ENCODE data around the gene P4HTM.
A peak's percentile ranks its signal among the peaks of the same experiment; 100 is the strongest.

The P4HTM gene
- long read RNA-seq, transcript P4HTM-205 (8 exons, 2,796 nt): minor isoform, 18 of 100 reads
- long read RNA-seq, transcript P4HTM-202 (9 exons, 2,127 nt): major isoform, 69 of 100 reads
- long read RNA-seq, partial matches to known transcripts: 6 of 100 reads
- long read RNA-seq, other reads (novel, unspliced or antisense): 5 of 100 reads

DNA sequence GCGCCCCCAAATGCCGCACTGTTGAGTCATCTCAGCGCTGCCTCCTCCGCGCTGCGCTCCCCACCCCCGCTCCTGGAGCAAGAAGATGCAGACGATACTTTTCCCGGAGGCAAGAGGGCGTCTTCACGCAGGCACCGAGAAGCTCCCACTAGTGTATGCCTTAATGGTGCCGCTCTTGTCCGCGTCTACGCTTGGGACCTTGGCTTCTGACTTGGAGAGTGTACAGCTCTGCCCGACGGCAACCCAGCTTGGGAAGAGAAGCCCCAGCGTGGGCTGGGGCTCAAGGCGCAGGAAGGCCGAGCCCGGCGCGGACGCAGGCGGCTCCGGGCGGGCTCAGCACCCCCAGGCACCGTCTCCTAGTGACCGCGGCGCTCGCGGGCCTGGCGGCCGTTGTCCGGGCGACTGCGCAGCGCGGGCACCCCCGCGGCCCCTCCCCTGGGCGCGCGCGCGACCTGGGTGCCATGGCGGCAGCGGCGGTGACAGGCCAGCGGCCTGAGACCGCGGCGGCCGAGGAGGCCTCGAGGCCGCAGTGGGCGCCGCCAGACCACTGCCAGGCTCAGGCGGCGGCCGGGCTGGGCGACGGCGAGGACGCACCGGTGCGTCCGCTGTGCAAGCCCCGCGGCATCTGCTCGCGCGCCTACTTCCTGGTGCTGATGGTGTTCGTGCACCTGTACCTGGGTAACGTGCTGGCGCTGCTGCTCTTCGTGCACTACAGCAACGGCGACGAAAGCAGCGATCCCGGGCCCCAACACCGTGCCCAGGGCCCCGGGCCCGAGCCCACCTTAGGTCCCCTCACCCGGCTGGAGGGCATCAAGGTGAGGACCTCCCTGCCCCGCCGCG is at the start of gene P4HTM:
TSS of gene P4HTM (plus strand) at position 446 of the 840 bp plus-strand sequence. CDS start at position 462, 16 bp downstream.
- TF ChIP-seq GABPA (IDR thresholded peaks at IDR 0.05; ENCODE audit: low read depth): no peak
- TF ChIP-seq CTCF (IDR thresholded peaks at IDR 0.05; ENCODE audit: insufficient read depth, low read length): no peak
- no peak for TF ChIP-seq SPI1 (IDR thresholded peaks at IDR 0.05; ENCODE audit: borderline replicate concordance, low read depth)
- TF ChIP-seq, protein P1, sequence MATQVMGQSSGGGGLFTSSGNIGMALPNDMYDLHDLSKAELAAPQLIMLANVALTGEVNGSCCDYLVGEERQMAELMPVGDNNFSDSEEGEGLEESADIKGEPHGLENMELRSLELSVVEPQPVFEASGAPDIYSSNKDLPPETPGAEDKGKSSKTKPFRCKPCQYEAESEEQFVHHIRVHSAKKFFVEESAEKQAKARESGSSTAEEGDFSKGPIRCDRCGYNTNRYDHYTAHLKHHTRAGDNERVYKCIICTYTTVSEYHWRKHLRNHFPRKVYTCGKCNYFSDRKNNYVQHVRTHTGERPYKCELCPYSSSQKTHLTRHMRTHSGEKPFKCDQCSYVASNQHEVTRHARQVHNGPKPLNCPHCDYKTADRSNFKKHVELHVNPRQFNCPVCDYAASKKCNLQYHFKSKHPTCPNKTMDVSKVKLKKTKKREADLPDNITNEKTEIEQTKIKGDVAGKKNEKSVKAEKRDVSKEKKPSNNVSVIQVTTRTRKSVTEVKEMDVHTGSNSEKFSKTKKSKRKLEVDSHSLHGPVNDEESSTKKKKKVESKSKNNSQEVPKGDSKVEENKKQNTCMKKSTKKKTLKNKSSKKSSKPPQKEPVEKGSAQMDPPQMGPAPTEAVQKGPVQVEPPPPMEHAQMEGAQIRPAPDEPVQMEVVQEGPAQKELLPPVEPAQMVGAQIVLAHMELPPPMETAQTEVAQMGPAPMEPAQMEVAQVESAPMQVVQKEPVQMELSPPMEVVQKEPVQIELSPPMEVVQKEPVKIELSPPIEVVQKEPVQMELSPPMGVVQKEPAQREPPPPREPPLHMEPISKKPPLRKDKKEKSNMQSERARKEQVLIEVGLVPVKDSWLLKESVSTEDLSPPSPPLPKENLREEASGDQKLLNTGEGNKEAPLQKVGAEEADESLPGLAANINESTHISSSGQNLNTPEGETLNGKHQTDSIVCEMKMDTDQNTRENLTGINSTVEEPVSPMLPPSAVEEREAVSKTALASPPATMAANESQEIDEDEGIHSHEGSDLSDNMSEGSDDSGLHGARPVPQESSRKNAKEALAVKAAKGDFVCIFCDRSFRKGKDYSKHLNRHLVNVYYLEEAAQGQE (IDR thresholded peaks at IDR 0.05; ENCODE audit: insufficient replicate concordance, low read depth): no peak
- peak; percentile 61 for TF ChIP-seq POLR2AphosphoS5 (IDR thresholded peaks at IDR 0.05; ENCODE audit: low read depth)
- peak; percentile 77 to 81 for DNase-seq (ENCODE audit: low read depth in 1 of 2, low spot score in 1 of 2)
- Histone ChIP-seq H3K4me3 (replicated peaks; ENCODE audit: insufficient read depth, low read length) (peak within 1 kb of the TSS; percentile 68), H3K27me3 (ENCODE audit: insufficient read depth, poor library complexity, severe bottlenecking) (no peaks in the 10 kb centered on the region), H3K27ac (replicated peaks) (peak within 1 kb of the TSS; percentile 74)

DNA sequence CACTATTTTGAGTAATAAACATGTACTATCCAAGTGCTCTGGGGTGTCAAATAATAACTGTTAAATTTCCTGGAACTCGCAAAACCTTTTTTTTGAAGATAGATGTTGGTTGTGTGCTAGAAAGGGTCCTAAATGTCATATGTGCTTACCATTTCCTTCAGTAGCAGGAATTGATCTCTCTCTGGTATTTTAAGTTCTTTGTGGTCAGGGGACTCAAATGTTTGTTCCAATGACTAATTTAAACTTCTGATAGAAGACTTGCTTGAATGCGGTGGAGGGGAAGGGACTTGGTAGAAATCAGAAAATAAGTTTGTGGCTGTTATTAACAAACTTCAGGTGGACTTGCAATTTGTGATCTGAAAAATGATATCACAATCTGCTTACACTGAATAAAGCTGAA is 44.6 kb upstream of the P4HTM start:
- H3K4me3 ChIP-seq (replicated peaks; ENCODE audit: insufficient read depth, low read length): no peak overlapping the region
- H3K27me3 ChIP-seq (ENCODE audit: insufficient read depth, poor library complexity, severe bottlenecking): no peaks in the 10 kb centered on the region
- TF ChIP-seq POLR2AphosphoS5 (IDR thresholded peaks at IDR 0.05; ENCODE audit: low read depth): no peak
- TF ChIP-seq, protein P1 (IDR thresholded peaks at IDR 0.05; ENCODE audit: insufficient replicate concordance, low read depth): no peak
- TF ChIP-seq GABPA (IDR thresholded peaks at IDR 0.05; ENCODE audit: low read depth): no peak
- no peak for TF ChIP-seq SPI1 (IDR thresholded peaks at IDR 0.05; ENCODE audit: borderline replicate concordance, low read depth)
- no peak for TF ChIP-seq CTCF (IDR thresholded peaks at IDR 0.05; ENCODE audit: insufficient read depth, low read length)
- no peak overlapping the region for H3K27ac ChIP-seq (replicated peaks)
- DNase-seq (ENCODE audit: low read depth in 1 of 2, low spot score in 1 of 2): no peak

GRCh38 chr3:48945891-48946549 is 44.0 kb upstream of the P4HTM start:
- DNase-seq (ENCODE audit: low read depth in 1 of 2, low spot score in 1 of 2): no peak
- Histone ChIP-seq H3K27me3 (ENCODE audit: insufficient read depth, poor library complexity, severe bottlenecking) (no peaks in the 10 kb centered on the region), H3K27ac (replicated peaks) (no peak overlapping the region), H3K4me3 (replicated peaks; ENCODE audit: insufficient read depth, low read length) (no peak overlapping the region)
- TF ChIP-seq SPI1 (IDR thresholded peaks at IDR 0.05; ENCODE audit: borderline replicate concordance, low read depth) (no peak), CTCF (IDR thresholded peaks at IDR 0.05; ENCODE audit: insufficient read depth, low read length) (no peak)
